ENCODE data around the gene VPS36.
"Not testable (repeated sequence)": the region's sequence is repeated elsewhere in the genome, so short reads cannot be mapped to it uniquely, and the experiment has no call there.

DNA sequence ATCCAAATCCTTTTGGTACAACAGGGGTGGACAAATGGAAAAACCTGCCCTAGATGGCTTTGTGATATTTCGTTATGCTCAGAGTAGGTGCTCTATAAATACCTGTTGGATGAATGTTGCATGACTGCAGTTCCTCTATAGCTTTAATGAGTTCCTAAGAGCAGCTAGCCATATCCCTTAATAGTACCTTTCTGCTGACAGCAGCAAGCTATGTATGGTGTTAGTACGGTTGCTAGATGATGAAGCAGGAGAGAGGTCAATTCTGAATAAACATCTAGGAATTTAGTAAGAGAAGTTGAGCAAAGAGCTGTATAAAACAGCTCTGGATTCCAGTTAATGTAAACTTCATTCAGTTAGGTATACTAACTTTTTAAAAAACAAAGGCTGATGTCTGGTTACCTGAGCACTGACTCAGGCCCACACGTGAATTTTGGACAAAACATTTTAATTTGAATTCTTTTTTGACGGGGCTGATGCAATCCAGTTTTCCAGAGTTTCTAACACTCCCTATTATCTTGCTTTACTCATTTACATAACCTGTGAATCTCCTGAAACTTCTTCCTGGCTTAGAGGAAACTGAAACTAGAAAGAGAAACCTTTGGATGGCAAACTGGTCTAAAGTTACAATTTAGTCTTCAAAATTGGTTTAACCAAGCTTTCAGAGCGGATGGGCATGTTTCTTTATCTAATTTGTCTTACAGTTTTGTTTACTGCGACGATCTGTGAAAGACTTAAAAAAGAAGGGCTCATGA lies 30.4 kb upstream of the VPS36 start:
- not testable (repeated sequence) for TF ChIP-seq EZH2 (optimal IDR thresholded peaks at IDR 0.05; ENCODE audit: low read depth, low read length); CTCF (IDR thresholded peaks at IDR 0.05; ENCODE audit: low read length)

Data from MM.1S (cell line).